ENCODE data around the gene OR4N2.
"Not testable (repeated sequence)": the region's sequence is repeated elsewhere in the genome, so short reads cannot be mapped to it uniquely, and the experiment has no call there.

DNA sequence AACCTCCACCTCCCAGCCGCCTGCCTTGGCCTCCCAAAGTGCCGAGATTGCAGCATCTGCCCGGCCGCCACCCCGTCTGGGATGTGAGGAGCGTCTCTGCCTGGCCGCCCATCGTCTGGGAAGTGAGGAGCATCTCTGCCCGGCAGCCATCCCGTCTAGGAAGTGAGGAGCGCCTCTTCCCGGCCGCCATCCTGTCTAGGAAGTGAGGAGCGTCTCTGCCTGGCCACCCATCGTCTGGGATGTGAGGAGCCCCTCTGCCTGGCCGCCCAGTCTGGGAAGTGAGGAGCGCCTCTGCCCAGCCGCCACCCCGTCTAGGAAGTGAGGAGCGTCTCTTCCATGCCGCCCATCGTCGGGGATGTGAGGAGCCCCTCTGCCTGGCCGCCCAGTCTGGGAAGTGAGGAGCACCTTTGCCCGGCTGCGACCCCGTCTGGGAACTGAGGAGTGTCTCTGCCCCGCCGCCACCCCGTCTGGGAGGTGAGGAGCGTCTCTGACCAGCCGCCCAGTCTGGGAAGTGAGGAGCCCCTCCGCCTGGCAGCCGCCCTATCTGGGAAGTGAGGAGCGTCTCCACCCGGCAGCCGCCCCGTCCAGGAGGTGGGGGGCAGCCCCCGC, 62.6 kb downstream of the OR4N2 start:
- TF ChIP-seq POLR2A (IDR thresholded peaks at IDR 0.05; ENCODE audit: low read length); GATA1 (IDR thresholded peaks at IDR 0.05; ENCODE audit: low read depth, low read length): not testable (repeated sequence)
